Spleen (tissue), 11 donors: ENCODE results near the gene KASH5. TPM values are rescaled to one million over a fixed set of nuclear protein-coding genes. Genes with fewer than 3 reads are reported as not detected.

ENCODE experiments used
- DNase-seq: peaks from one replicate; pipeline ENCODE4 v3.0.0-alpha.2; 2020
- H3K27ac ChIP-seq, 8 donors: fragments of 200-600 bp; sonication (generic) in 7 of 8; 1 replicate in 4 of 8; 2 replicates in 4 of 8; pipeline versions ENCODE4 v1.5.0 to v1.8.0; 2016 to 2021; ENCODE audit warnings: inconsistent platforms in 4 of 8, mild to moderate bottlenecking in 4 of 8, moderate library complexity in 1 of 8
- H3K27me3 ChIP-seq, 7 donors: fragments of 200-600 bp; sonication (generic) in 6 of 7; replicated peaks in 1 of 7; 1 replicate in 4 of 7; 2 replicates in 3 of 7; pipeline versions ENCODE4 v1.5.0 to v1.8.0; 2016 to 2021; ENCODE audit warnings: inconsistent platforms in 3 of 7, mild to moderate bottlenecking in 1 of 7
- H3K36me3 ChIP-seq, 6 donors: fragments of 200-600 bp; sonication (generic) in 5 of 6; 1 replicate in 4 of 6; 2 replicates in 2 of 6; pipeline versions ENCODE4 v1.5.0 to v1.8.0; 2016 to 2021; ENCODE audit warnings: inconsistent platforms in 2 of 6
- H3K4me1 ChIP-seq, 6 donors: fragments of 200-600 bp; sonication (generic) in 5 of 6; 1 replicate in 3 of 6; 2 replicates in 3 of 6; pipeline versions ENCODE4 v1.5.0 to v1.8.0; 2016 to 2021; ENCODE audit warnings: inconsistent platforms in 3 of 6
- H3K4me3 ChIP-seq, 8 donors: fragments of 200-600 bp; sonication (generic) in 7 of 8; 1 replicate in 4 of 8; 2 replicates in 4 of 8; pipeline versions ENCODE4 v1.5.0 to v1.8.0; 2016 to 2021; ENCODE audit warnings: inconsistent platforms in 4 of 8, mild to moderate bottlenecking in 4 of 8, moderate library complexity in 2 of 8
- H3K9me3 ChIP-seq, 8 donors: fragments of 200-600 bp; sonication (generic) in 7 of 8; 1 replicate in 4 of 8; 2 replicates in 4 of 8; pipeline versions ENCODE4 v1.5.0 to v1.8.0; 2016 to 2021; ENCODE audit warnings: inconsistent platforms in 4 of 8
- CTCF ChIP-seq, 11 experiments: fragments of 200-600 bp in 7 of 11; fragments of 450-650 bp in 4 of 11; sonication (generic) in 4 of 11; IDR thresholded peaks in 8 of 11; conservative IDR thresholded peaks in 3 of 11; 1 replicate in 7 of 11; 2 replicates in 4 of 11; pipeline versions ENCODE4 v1.4.0 to v1.8.0; 2016 to 2021; ENCODE audit warnings: antibody characterized with exemption in 11 of 11, inconsistent platforms in 4 of 11, mild to moderate bottlenecking in 1 of 11
- POLR2A ChIP-seq, 3 donors: fragments of 450-650 bp; IDR thresholded peaks; one replicate each; pipeline ENCODE4 v1.5.1; 2017; ENCODE audit warnings: antibody characterized with exemption in 3 of 3, mild to moderate bottlenecking in 1 of 3
- POLR2AphosphoS5 ChIP-seq, 3 donors: sonication (generic); formaldehyde crosslinking; IDR thresholded peaks; one replicate each; pipeline ENCODE4 v1.5.1; 2017; ENCODE audit warnings: antibody characterized with exemption in 3 of 3
- WGBS, 5 donors: extraction: QIAGEN DNeasy Blood & Tissue Kit in 3 of 5; methylation state at CpG; one replicate each; pipeline versions ENCODE4 v1.1.5 to v1.1.7; 2013 to 2018; 5-methylcytosine and 5-hydroxymethylcytosine counted together
- intact Hi-C: fragments of 100-400 bp; cut with DNase I; formaldehyde crosslinking; loops from one replicate; pipeline ENCODE4 v1.15.0; 2023; ENCODE audit warnings: low total_unique reads
- polyA plus RNA-seq, 3 donors: library from polyadenylated mRNA; stranded (reverse); fragments of 200-250 nt; gene quantifications; one replicate each; pipeline ENCODE4 v1.2.1, GENCODE V29; 2013
- total RNA-seq, 7 donors: library from RNA; depleted of rRNA in 3 of 7; stranded (reverse); fragments of >200 nt in 3 of 7; fragmentation: NEBNext Ultra II Directional in 4 of 7; extraction: Animal tissue kit (Norgen Biotek cat#: 25700) in 4 of 7; gene quantifications; one replicate each; pipeline versions ENCODE4 v1.1.0 to v1.2.1, GENCODE V29; 2016 to 2021
- donor health status: healthy with polysubstance abuse.
- donor health status: DM: no; HTN: no; CAD: no; lungs with moderate emphysema.
- donor health status: DM: no; HTN: no; CAD: no.
- donor health status: Bipolar disorder and iron deficiency.
- donor health status: healthy.
- donor health status: DM: no; HTN: no; CAD: no.
- donor health status: DM: yes; HTN: yes; CAD: no.

Gene KASH5
- total and polyA plus RNA-seq, 10 donors: 0.11 to 0.41 (median 0.26) TPM; not detected in 6

GRCh38 chr19:49344505-49345423 lies 43.3 kb upstream of the KASH5 start:
- H3K36me3 ChIP-seq: peaks cover 0 to 99% (median 36%) of the 10 kb centered on the region in 6 donors

GRCh38 chr19:49347191-49347590 lies 40.9 kb upstream of the KASH5 start:
- TF ChIP-seq CTCF (IDR thresholded peaks at IDR 0.05 in 8 of 11, conservative IDR thresholded peaks at IDR 0.05 in 3 of 11) (no peak), POLR2AphosphoS5 (IDR thresholded peaks at IDR 0.05) (peak in 2 of 3 donors; percentile 20 to 35), POLR2A (IDR thresholded peaks at IDR 0.05) (no peak)
- H3K36me3 ChIP-seq: peaks cover 0 to 99% (median 32%) of the 10 kb centered on the region in 6 donors
- intact Hi-C loops: no loop called here
- no peaks in the 10 kb centered on the region for H3K9me3 ChIP-seq
- no peak overlapping the region for H3K4me3 ChIP-seq
- DNase-seq: peak; percentile 71
- H3K27me3 ChIP-seq: no peaks in the 10 kb centered on the region
- peaks cover 0 to 23% (median 0%) of the 10 kb centered on the region in 6 donors for H3K4me1 ChIP-seq
- no peak overlapping the region for H3K27ac ChIP-seq
- WGBS, 5 donors: 92 to 98% (median 96%) methylated on average over 13 to 15 of the region's 15 CpGs

More at GRCh38 chr19:49344505-49345423, 43.3 kb upstream of the KASH5 start:
- peaks cover 7 to 45% (median 19%) of the 10 kb centered on the region in 6 donors for H3K4me1 ChIP-seq
- intact Hi-C loops: no loop called here
- 75 to 87% (median 80%) methylated on average over 11 of the region's 11 CpGs for WGBS, 5 donors
- peak; percentile 55 for DNase-seq
- no peaks in the 10 kb centered on the region for H3K9me3 ChIP-seq
- H3K27ac ChIP-seq: peak overlapping the region in 2 of 8 donors; percentile 15 to 31
- TF ChIP-seq POLR2A (IDR thresholded peaks at IDR 0.05) (no peak), POLR2AphosphoS5 (IDR thresholded peaks at IDR 0.05) (peak in 1 of 3 donors; percentile 48), CTCF (IDR thresholded peaks at IDR 0.05 in 8 of 11, conservative IDR thresholded peaks at IDR 0.05 in 3 of 11) (no peak)
- H3K4me3 ChIP-seq: no peak overlapping the region
- H3K27me3 ChIP-seq: no peaks in the 10 kb centered on the region

- H3K4me1 ChIP-seq: peaks cover 0 to 22% (median 0%) of the 10 kb centered on the region in 6 donors
- intact Hi-C loops: no loop called here
- peak; percentile 60 for DNase-seq
- peaks cover 0 to 96% (median 30%) of the 10 kb centered on the region in 6 donors for H3K36me3 ChIP-seq
- no peaks in the 10 kb centered on the region for H3K27me3 ChIP-seq
- H3K27ac ChIP-seq: no peak overlapping the region
- H3K4me3 ChIP-seq: no peak overlapping the region
- TF ChIP-seq POLR2A (IDR thresholded peaks at IDR 0.05) (no peak), POLR2AphosphoS5 (IDR thresholded peaks at IDR 0.05) (no peak), CTCF (IDR thresholded peaks at IDR 0.05 in 8 of 11, conservative IDR thresholded peaks at IDR 0.05 in 3 of 11) (no peak)
- no peaks in the 10 kb centered on the region for H3K9me3 ChIP-seq
- WGBS, 5 donors: 66 to 87% (median 70%) methylated on average over 3 of the region's 3 CpGs
Measured at GRCh38 chr19:49347835-49348234, 40.2 kb upstream of the KASH5 start.
